HG03060 (cell line): ENCODE results near the gene EVA1A.

Experiments
- ATAC-seq: cut with Tn5 transposase; IDR thresholded peaks from one replicate; pipeline ENCODE4 v1.9.1; 2021; ENCODE audit warnings: low read depth, moderate number of reproducible peaks; ENCODE audit not compliant: unreplicated experiment

The EVA1A gene

GRCh38 chr2:75521225-75521872 is 39.4 kb downstream of the EVA1A start:
- ATAC-seq: no peak

GRCh38 chr2:75519843-75520242 is 40.9 kb downstream of the EVA1A start:
- no peak for ATAC-seq

GRCh38 chr2:75518638-75519465 is 41.9 kb downstream of the EVA1A start:
- ATAC-seq: no peak

GRCh38 chr2:75517547-75518230 is 43.0 kb downstream of the EVA1A start:
- ATAC-seq: no peak

- peak; percentile 49 for ATAC-seq
These were observed 44.1 kb downstream of the EVA1A start for GRCh38 chr2:75516378-75517360.

- ATAC-seq: no peak
These were observed 45.0 kb downstream of the EVA1A start for GRCh38 chr2:75515584-75516368.

- ATAC-seq: no peak
These were observed 47.0 kb downstream of the EVA1A start for GRCh38 chr2:75513616-75514170.

- no peak for ATAC-seq
These were observed 48.1 kb downstream of the EVA1A start for GRCh38 chr2:75512455-75513212.

- no peak for ATAC-seq
These were observed 54.5 kb downstream of the EVA1A start for GRCh38 chr2:75506101-75506697.

- no peak for ATAC-seq
These were observed 55.7 kb downstream of the EVA1A start for GRCh38 chr2:75505012-75505411.

GRCh38 chr2:75503048-75503607 is 57.6 kb downstream of the EVA1A start:
- ATAC-seq: no peak

- no peak for ATAC-seq
These were observed 60.1 kb downstream of the EVA1A start for GRCh38 chr2:75500633-75501032.

GRCh38 chr2:75499534-75499933 is 61.2 kb downstream of the EVA1A start:
- ATAC-seq: no peak

GRCh38 chr2:75498907-75499306 is 61.8 kb downstream of the EVA1A start:
- ATAC-seq: no peak

GRCh38 chr2:75497256-75497655 is 63.5 kb downstream of the EVA1A start:
- no peak for ATAC-seq

GRCh38 chr2:75495862-75496261 is 64.9 kb downstream of the EVA1A start:
- ATAC-seq: no peak

GRCh38 chr2:75494137-75494769 is 66.5 kb downstream of the EVA1A start:
- ATAC-seq: no peak
